WTC11 (cell line): ENCODE measurements around the gene COL19A1. TPM values are rescaled to one million over a fixed set of nuclear protein-coding genes. Genes with fewer than 3 reads are reported as not detected.

Experiments used
- ATAC-seq: fragments of 200-7000 bp; cut with Tn5 transposase; 2 replicates; pipeline ENCODE4 v1.10.0; 2021; ENCODE audit warnings: mild to moderate bottlenecking, moderate library complexity
- CTCF ChIA-PET: fragments of 300-600 bp; sonication (Branson Sonifier 250); formaldehyde crosslinking; loops from one replicate; lab custom pipeline; 2021; ENCODE audit warnings: antibody characterized with exemption; lab: Charles Lee
- POLR2A ChIA-PET: fragments of 350-600 bp; sonication (Branson Sonifier 250); formaldehyde crosslinking; loops from one replicate; lab custom pipeline; 2021; ENCODE audit warnings: antibody characterized with exemption; lab: Charles Lee
- DNase-seq: peaks from one replicate; pipeline ENCODE4 v3.0.0; 2021; ENCODE audit warnings: low spot score
- H3K27ac Mint-ChIP-seq: 2 replicates; pipeline ENCODE4 v1.8.0; 2021; ENCODE audit warnings: mixed read lengths
- H3K27me3 Mint-ChIP-seq: 2 replicates; pipeline ENCODE4 v1.8.0; 2021; ENCODE audit warnings: low read depth, mild to moderate bottlenecking, moderate library complexity, mixed read lengths
- H3K36me3 Mint-ChIP-seq: 2 replicates; pipeline ENCODE4 v1.8.0; 2021; ENCODE audit warnings: mixed read lengths
- H3K4me1 Mint-ChIP-seq: 2 replicates; pipeline ENCODE4 v1.8.0; 2022; ENCODE audit warnings: mixed read lengths
- H3K4me3 Mint-ChIP-seq: 2 replicates; pipeline ENCODE4 v1.8.0; 2021; ENCODE audit warnings: mild to moderate bottlenecking, moderate library complexity, mixed read lengths
- H3K9me3 Mint-ChIP-seq: 2 replicates; pipeline ENCODE4 v1.8.0; 2021; ENCODE audit warnings: mixed read lengths
- AFF4 ChIP-seq: sonication (generic); formaldehyde crosslinking; IDR thresholded peaks from 2 replicates; pipeline ENCODE4 v1.8.1; 2023; ENCODE audit warnings: mild to moderate bottlenecking, missing genetic modification reagents, borderline replicate concordance
- ATF1 ChIP-seq: sonication (generic); formaldehyde crosslinking; IDR thresholded peaks from 2 replicates; pipeline ENCODE4 v1.8.1; 2023; ENCODE audit warnings: mild to moderate bottlenecking, moderate library complexity, missing genetic modification reagents
- ESRRA ChIP-seq: sonication (generic); formaldehyde crosslinking; IDR thresholded peaks from 2 replicates; pipeline ENCODE4 v1.8.1; 2022; ENCODE audit warnings: mild to moderate bottlenecking, missing genetic modification reagents, borderline replicate concordance
- ETV6 ChIP-seq: sonication (generic); formaldehyde crosslinking; IDR thresholded peaks from 2 replicates; pipeline ENCODE4 v1.8.1; 2022; ENCODE audit warnings: mild to moderate bottlenecking, missing genetic modification reagents
- FOXP4 ChIP-seq: sonication (generic); formaldehyde crosslinking; IDR thresholded peaks from 2 replicates; pipeline ENCODE4 v1.8.0; 2022; ENCODE audit warnings: mild to moderate bottlenecking, missing genetic modification reagents
- HMGA2 ChIP-seq: fragments of 250-450 bp; sonication (Bioruptor Pico); IDR thresholded peaks from 2 replicates; pipeline ENCODE4 v1.4.0; 2021; ENCODE audit warnings: mild to moderate bottlenecking, moderate library complexity
- NR3C1 ChIP-seq: sonication (generic); formaldehyde crosslinking; conservative IDR thresholded peaks from 2 replicates; pipeline ENCODE4 v1.8.1; 2023; ENCODE audit warnings: low read depth, mild to moderate bottlenecking, missing genetic modification reagents
- PRDM15 ChIP-seq: sonication (generic); formaldehyde crosslinking; IDR thresholded peaks from 2 replicates; pipeline ENCODE4 v1.8.0; 2022; ENCODE audit warnings: missing genetic modification reagents
- RORB ChIP-seq: fragments of 250-450 bp; sonication (Bioruptor Pico); IDR thresholded peaks from 2 replicates; pipeline ENCODE4 v1.9.0; 2021; ENCODE audit warnings: mild to moderate bottlenecking
- TCF7 ChIP-seq: sonication (generic); formaldehyde crosslinking; IDR thresholded peaks from 2 replicates; pipeline ENCODE4 v1.8.0; 2022; ENCODE audit warnings: mild to moderate bottlenecking, low read depth, missing genetic modification reagents, moderate library complexity
- TP53 ChIP-seq: sonication (generic); formaldehyde crosslinking; IDR thresholded peaks from 2 replicates; pipeline ENCODE4 v1.8.1; 2023; ENCODE audit warnings: mild to moderate bottlenecking, missing genetic modification reagents
- ZNF423 ChIP-seq: fragments of 250-450 bp; sonication (Bioruptor Pico); IDR thresholded peaks from 2 replicates; pipeline ENCODE4 v2.1.2; 2022; ENCODE audit warnings: mild to moderate bottlenecking, moderate library complexity
- total RNA-seq: library from RNA; stranded (reverse); gene quantifications from 3 replicates; pipeline ENCODE4 v1.2.3, GENCODE V29; 2021

COL19A1 gene
- total RNA-seq, 1 experiment from 2014 or later: not detected

- TF ChIP-seq FOXP4 (CRISPR knock-in tag): no peak
- TF ChIP-seq ESRRA (CRISPR knock-in tag): no peak
- no peak for TF ChIP-seq ATF1 (CRISPR knock-in tag)
- TF ChIP-seq TCF7 (CRISPR knock-in tag): no peak
- TF ChIP-seq PRDM15 (CRISPR knock-in tag): no peak
These were observed 4.8 kb downstream of the COL19A1 start (continued) for GRCh38 chr6:69871107-69871506.

GRCh38 chr6:69873291-69873690 lies 6.9 kb downstream of the COL19A1 start:
- Mint-ChIP-seq H3K27ac (no peak overlapping the region), H3K9me3 (peaks cover 11% of the 10 kb centered on the region; the same call in 1 of the 2 replicates), H3K36me3 (no peaks in the 10 kb centered on the region), H3K4me1 (peaks cover 8% of the 10 kb centered on the region), H3K4me3 (no peak overlapping the region), H3K27me3 (peaks cover 17% of the 10 kb centered on the region)
- CTCF ChIA-PET: no interaction called here
- POLR2A ChIA-PET: no interaction called here
- TF ChIP-seq ATF1 (CRISPR knock-in tag) (no peak), NR3C1 (CRISPR knock-in tag) (no peak), AFF4 (no peak), PRDM15 (CRISPR knock-in tag) (no peak), ZNF423 (no peak), ETV6 (CRISPR knock-in tag) (no peak), RORB (no peak), TP53 (CRISPR knock-in tag) (no peak), HMGA2 (no peak)
- no peak for DNase-seq
- ATAC-seq: no peak
